Right lobe of liver (tissue), 6 donors: ENCODE data around the gene PDCD2L. TPM values are rescaled to one million over a fixed set of nuclear protein-coding genes. Genes with fewer than 3 reads are reported as not detected.

Experiments used
- ATAC-seq, 4 donors: fragments of 200-7000 bp; cut with Tn5 transposase; one replicate each; pipeline ENCODE4 v1.9.1; 2020; ENCODE audit warnings: mild to moderate bottlenecking in 4 of 4, moderate library complexity in 4 of 4
- DNase-seq, 3 donors: peaks; one replicate each; pipeline ENCODE4 v3.0.0-alpha.2; 2020
- H3K27ac ChIP-seq, 3 donors: fragments of 200-600 bp; one replicate each; pipeline ENCODE4 v1.8.0; 2022
- H3K27me3 ChIP-seq, 2 donors: fragments of 200-600 bp; one replicate each; pipeline ENCODE4 v1.8.0; 2022
- H3K36me3 ChIP-seq, 4 donors: fragments of 200-600 bp; sonication (generic) in 1 of 4; one replicate each; pipeline versions ENCODE4 v1.5.1 to v1.8.0; 2017 to 2022; ENCODE audit warnings: control low read depth in 1 of 4
- H3K4me1 ChIP-seq, 4 donors: fragments of 200-600 bp; sonication (generic) in 1 of 4; one replicate each; pipeline versions ENCODE4 v1.5.1 to v1.8.0; 2017 to 2022; ENCODE audit warnings: control low read depth in 1 of 4
- H3K4me3 ChIP-seq, 3 donors: fragments of 200-600 bp; one replicate each; pipeline ENCODE4 v1.8.0; 2022
- H3K9me3 ChIP-seq, 4 donors: fragments of 200-600 bp; sonication (generic) in 1 of 4; one replicate each; pipeline versions ENCODE4 v1.5.1 to v1.8.0; 2017 to 2022; ENCODE audit warnings: control low read depth in 1 of 4
- CTCF ChIP-seq, 4 donors: fragments of 200-600 bp in 3 of 4; fragments of 450-650 bp in 1 of 4; IDR thresholded peaks; one replicate each; pipeline versions ENCODE4 v1.5.1 to v1.8.0; 2016 to 2022; ENCODE audit warnings: antibody characterized with exemption in 4 of 4, mild to moderate bottlenecking in 2 of 4
- POLR2A ChIP-seq: fragments of 450-650 bp; IDR thresholded peaks from one replicate; pipeline ENCODE4 v1.6.1; 2017; ENCODE audit warnings: antibody characterized with exemption, mild to moderate bottlenecking
- WGBS: methylation state at CpG from one replicate; pipeline ENCODE4 v1.1.6; 2018; ENCODE audit warnings: low coverage, low lambda C conversion rate; ENCODE audit not compliant: insufficient coverage; ENCODE audit errors: missing lambda C conversion rate; 5-methylcytosine and 5-hydroxymethylcytosine counted together
- intact Hi-C, 2 donors: fragments of 100-400 bp; cut with DNase I; formaldehyde crosslinking; loops; one replicate each; pipeline versions ENCODE4 v1.11.2 to v1.14.1; 2022
- total RNA-seq, 6 experiments: library from RNA; depleted of rRNA in 2 of 6; stranded (reverse); fragments of >200 nt in 2 of 6; fragmentation: NEBNext Ultra II Directional in 3 of 6; extraction: Animal tissue kit (Norgen Biotek cat#: 25700) in 3 of 6; gene quantifications; one replicate each; pipeline versions ENCODE4 v1.1.0 to v1.2.4, GENCODE V29; 2016 to 2023
- donor health status: DM: no; HTN: yes; CAD: no.
- donor health status: DM: no; HTN: no; CAD: no.
- donor health status: DM: no; HTN: no; CAD: no.
- donor health status: DM: no; HTN: yes; CAD: no.
- donor health status: DM: no; HTN: yes; CAD: no.

PDCD2L gene
- total RNA-seq, 6 experiments from 2014 or later, result 3.0 to 13.4 (median 4.5) TPM

- no peak overlapping the region for H3K4me3 ChIP-seq
- no peaks in the 10 kb centered on the region for H3K27me3 ChIP-seq
- peak in 3 of 4 donors; percentile 14 to 29 (median 20) for TF ChIP-seq CTCF (IDR thresholded peaks at IDR 0.05)
- TF ChIP-seq POLR2A, result no peak
- peaks cover 0 to 42% (median 20%) of the 10 kb centered on the region in 4 donors for H3K4me1 ChIP-seq
- intact Hi-C loops, result no loop called here
- no peaks in the 10 kb centered on the region for H3K9me3 ChIP-seq
- DNase-seq (peak; percentile 83 to 95 (median 91)), ATAC-seq (peak; percentile 79 to 91 (median 86))
- H3K27ac ChIP-seq, result peak overlapping the region in 2 of 3 donors; percentile 38 to 70
- peaks cover 0 to 54% (median 21%) of the 10 kb centered on the region in 4 donors for H3K36me3 ChIP-seq
- 50% methylated on average over 2 of the region's 8 CpGs for WGBS
Observed at GRCh38 chr19:34370117-34370516, 34.1 kb upstream of the PDCD2L start.

GRCh38 chr19:34370983-34371382, 33.2 kb upstream of the PDCD2L start:
- 70% methylated on average over 3 of the region's 4 CpGs for WGBS
- Histone ChIP-seq H3K27me3 (no peaks in the 10 kb centered on the region), H3K4me1 (peaks cover 0 to 40% (median 20%) of the 10 kb centered on the region in 4 donors), H3K27ac (peak overlapping the region in 2 of 3 donors; percentile 22 to 38), H3K9me3 (no peaks in the 10 kb centered on the region), H3K4me3 (no peak overlapping the region), H3K36me3 (peaks cover 0 to 61% (median 24%) of the 10 kb centered on the region in 4 donors)
- intact Hi-C loops, result no loop called here
- DNase-seq (no peak), ATAC-seq (no peak)
- no peak for TF ChIP-seq POLR2A
- TF ChIP-seq CTCF (IDR thresholded peaks at IDR 0.05), result no peak

- Histone ChIP-seq H3K4me3 (no peak overlapping the region), H3K36me3 (peaks cover 4 to 75% (median 29%) of the 10 kb centered on the region in 4 donors), H3K9me3 (no peaks in the 10 kb centered on the region), H3K27ac (no peak overlapping the region), H3K27me3 (no peaks in the 10 kb centered on the region), H3K4me1 (peaks cover 0 to 17% (median 8%) of the 10 kb centered on the region in 4 donors)
- ATAC-seq, result no peak
- no peak for DNase-seq
- no peak for TF ChIP-seq POLR2A
- no peak for TF ChIP-seq CTCF (IDR thresholded peaks at IDR 0.05)
- intact Hi-C loops, result no loop called here
- WGBS, result 100% methylated on average over 3 of the region's 11 CpGs
Observed at GRCh38 chr19:34373601-34374288, 30.5 kb upstream of the PDCD2L start.

- no peaks in the 10 kb centered on the region for H3K9me3 ChIP-seq
- TF ChIP-seq CTCF (IDR thresholded peaks at IDR 0.05) (no peak), POLR2A (no peak)
- intact Hi-C loops, result no loop called here
- WGBS, result 70% methylated on average over 4 of the region's 8 CpGs
- H3K4me3 ChIP-seq, result no peak overlapping the region
- no peak for DNase-seq
- H3K27ac ChIP-seq, result peak overlapping the region in 1 of 3 donors; percentile 34
- H3K27me3 ChIP-seq, result no peaks in the 10 kb centered on the region
- peaks cover 0 to 4% (median 1%) of the 10 kb centered on the region in 4 donors for H3K4me1 ChIP-seq
- ATAC-seq, result peak; percentile 38 to 70 (median 58)
- peaks cover 9 to 86% (median 36%) of the 10 kb centered on the region in 4 donors for H3K36me3 ChIP-seq
Observed at GRCh38 chr19:34375598-34375997, 28.6 kb upstream of the PDCD2L start.
